ENCODE measurements around the gene DDX10. TPM values are rescaled to one million over a fixed set of nuclear protein-coding genes. Genes with fewer than 3 reads are reported as not detected.
A peak's percentile ranks its signal among the peaks of the same experiment; 100 is the strongest.

Gene DDX10
- total RNA-seq, 1 experiment from 2014 or later: 38.7 TPM

GRCh38 chr11:108824545-108824944 is 159.7 kb downstream of the DDX10 start:
- no peak overlapping the region for H3K4me3 ChIP-seq (ENCODE audit: insufficient read depth, low read depth, low read length)
- H3K27me3 ChIP-seq (ENCODE audit: control insufficient read depth, insufficient read depth, low read length): no peaks in the 10 kb centered on the region
- DNase-seq: no peak
- H3K36me3 ChIP-seq (replicated peaks; ENCODE audit: control insufficient read depth, insufficient read depth, low read length): no peaks in the 10 kb centered on the region

DNA sequence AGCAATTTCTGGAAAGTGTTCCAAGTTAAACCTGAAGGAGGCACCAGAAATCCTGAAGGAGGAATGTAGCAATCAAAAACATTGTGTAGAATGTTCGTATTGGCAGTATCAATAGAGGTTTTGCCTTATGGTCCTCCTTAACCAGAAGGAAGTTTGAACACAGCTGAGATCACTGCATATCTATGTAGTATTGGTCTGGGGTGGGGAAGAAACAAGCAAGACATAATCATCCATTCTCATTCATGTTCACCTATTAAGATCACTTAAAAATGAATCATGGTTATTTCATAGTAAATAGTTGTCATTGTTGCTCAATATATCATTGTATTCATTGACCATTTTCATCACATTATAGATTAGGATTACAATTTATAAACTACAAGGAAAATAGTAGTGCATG is 160.5 kb downstream of the DDX10 start:
- Histone ChIP-seq H3K36me3 (replicated peaks; ENCODE audit: control insufficient read depth, insufficient read depth, low read length) (no peaks in the 10 kb centered on the region), H3K4me3 (ENCODE audit: insufficient read depth, low read depth, low read length) (no peak overlapping the region), H3K27me3 (ENCODE audit: control insufficient read depth, insufficient read depth, low read length) (no peaks in the 10 kb centered on the region)
- no peak for DNase-seq

- no peak overlapping the region for H3K4me3 ChIP-seq (ENCODE audit: insufficient read depth, low read depth, low read length)
These were observed 161.3 kb downstream of the DDX10 start for GRCh38 chr11:108826136-108826535.

GRCh38 chr11:108835624-108836023 is 170.8 kb downstream of the DDX10 start:
- no peaks in the 10 kb centered on the region for H3K27me3 ChIP-seq (ENCODE audit: control insufficient read depth, insufficient read depth, low read length)
- no peaks in the 10 kb centered on the region for H3K36me3 ChIP-seq (replicated peaks; ENCODE audit: control insufficient read depth, insufficient read depth, low read length)
- peak; percentile 14 for DNase-seq
- no peak overlapping the region for H3K4me3 ChIP-seq (ENCODE audit: insufficient read depth, low read depth, low read length)

More at GRCh38 chr11:108826136-108826535, 161.3 kb downstream of the DDX10 start:
- no peaks in the 10 kb centered on the region for H3K36me3 ChIP-seq (replicated peaks; ENCODE audit: control insufficient read depth, insufficient read depth, low read length)
- DNase-seq: no peak
- H3K27me3 ChIP-seq (ENCODE audit: control insufficient read depth, insufficient read depth, low read length): no peaks in the 10 kb centered on the region

DNA sequence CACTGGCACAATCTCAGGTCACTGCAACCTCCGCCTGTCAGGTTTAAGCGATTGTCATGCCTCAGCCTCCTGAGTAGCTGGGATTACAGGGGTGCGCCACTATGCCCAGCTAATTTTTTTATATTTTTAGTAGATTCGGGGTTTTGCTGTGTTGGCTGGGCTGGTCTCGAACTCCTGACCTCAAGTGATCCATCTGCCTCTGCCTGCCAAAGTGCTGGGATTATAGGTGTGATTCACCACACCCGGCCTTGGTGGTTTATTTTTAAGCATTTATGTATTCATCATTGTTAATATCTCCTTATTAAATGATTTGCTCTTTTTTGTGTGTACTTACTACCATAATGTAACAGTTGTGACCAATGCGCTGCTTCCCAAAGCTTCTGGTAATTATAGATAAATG is 171.7 kb downstream of the DDX10 start:
- no peak overlapping the region for H3K4me3 ChIP-seq (ENCODE audit: insufficient read depth, low read depth, low read length)
- H3K36me3 ChIP-seq (replicated peaks; ENCODE audit: control insufficient read depth, insufficient read depth, low read length): no peaks in the 10 kb centered on the region
- no peaks in the 10 kb centered on the region for H3K27me3 ChIP-seq (ENCODE audit: control insufficient read depth, insufficient read depth, low read length)
- DNase-seq: no peak

DNA sequence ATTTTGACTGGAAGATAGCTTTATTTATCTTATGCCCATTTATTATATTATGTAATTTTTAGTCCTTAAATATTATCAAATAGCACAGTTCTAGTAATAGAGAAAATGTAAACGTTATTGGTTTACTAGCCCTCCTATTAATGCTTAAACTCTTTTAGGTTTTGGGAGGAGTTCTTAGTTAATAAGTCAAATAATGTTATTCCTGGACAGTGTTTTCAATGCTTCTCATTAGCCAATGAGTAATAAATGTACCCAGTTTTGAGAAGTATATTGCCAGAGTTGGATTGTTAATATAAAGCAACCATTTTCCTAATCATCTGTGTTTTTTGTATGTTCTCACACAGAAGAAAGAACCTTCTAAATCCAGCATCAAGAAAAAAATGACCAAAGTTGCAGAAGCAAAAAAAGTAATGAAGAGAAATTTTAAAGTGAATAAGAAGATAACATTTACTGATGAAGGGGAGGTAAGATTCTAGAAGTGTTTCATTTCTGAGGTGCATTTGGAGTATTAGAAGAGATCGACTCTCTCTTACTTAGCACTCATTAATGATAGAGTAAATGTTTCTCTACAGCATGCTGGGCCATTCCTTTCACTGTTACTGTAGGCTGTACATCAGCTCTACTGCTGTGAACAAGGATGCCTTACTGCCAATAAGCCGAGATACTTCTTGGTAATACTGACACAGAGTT is 173.4 kb downstream of the DDX10 start:
- no peaks in the 10 kb centered on the region for H3K27me3 ChIP-seq (ENCODE audit: control insufficient read depth, insufficient read depth, low read length)
- no peak overlapping the region for H3K4me3 ChIP-seq (ENCODE audit: insufficient read depth, low read depth, low read length)
- H3K36me3 ChIP-seq (replicated peaks; ENCODE audit: control insufficient read depth, insufficient read depth, low read length): no peaks in the 10 kb centered on the region
- no peak for DNase-seq

GRCh38 chr11:108838792-108839105 is 173.9 kb downstream of the DDX10 start:
- no peak for DNase-seq
- no peak overlapping the region for H3K4me3 ChIP-seq (ENCODE audit: insufficient read depth, low read depth, low read length)
- H3K27me3 ChIP-seq (ENCODE audit: control insufficient read depth, insufficient read depth, low read length): no peaks in the 10 kb centered on the region

GRCh38 chr11:108846009-108846408 is 181.1 kb downstream of the DDX10 start:
- H3K27me3 ChIP-seq (ENCODE audit: control insufficient read depth, insufficient read depth, low read length): no peaks in the 10 kb centered on the region
- no peaks in the 10 kb centered on the region for H3K36me3 ChIP-seq (replicated peaks; ENCODE audit: control insufficient read depth, insufficient read depth, low read length)
- H3K4me3 ChIP-seq (ENCODE audit: insufficient read depth, low read depth, low read length): no peak overlapping the region
- no peak for DNase-seq

More at GRCh38 chr11:108838792-108839105, 173.9 kb downstream of the DDX10 start:
- H3K36me3 ChIP-seq (replicated peaks; ENCODE audit: control insufficient read depth, insufficient read depth, low read length): no peaks in the 10 kb centered on the region

DNA sequence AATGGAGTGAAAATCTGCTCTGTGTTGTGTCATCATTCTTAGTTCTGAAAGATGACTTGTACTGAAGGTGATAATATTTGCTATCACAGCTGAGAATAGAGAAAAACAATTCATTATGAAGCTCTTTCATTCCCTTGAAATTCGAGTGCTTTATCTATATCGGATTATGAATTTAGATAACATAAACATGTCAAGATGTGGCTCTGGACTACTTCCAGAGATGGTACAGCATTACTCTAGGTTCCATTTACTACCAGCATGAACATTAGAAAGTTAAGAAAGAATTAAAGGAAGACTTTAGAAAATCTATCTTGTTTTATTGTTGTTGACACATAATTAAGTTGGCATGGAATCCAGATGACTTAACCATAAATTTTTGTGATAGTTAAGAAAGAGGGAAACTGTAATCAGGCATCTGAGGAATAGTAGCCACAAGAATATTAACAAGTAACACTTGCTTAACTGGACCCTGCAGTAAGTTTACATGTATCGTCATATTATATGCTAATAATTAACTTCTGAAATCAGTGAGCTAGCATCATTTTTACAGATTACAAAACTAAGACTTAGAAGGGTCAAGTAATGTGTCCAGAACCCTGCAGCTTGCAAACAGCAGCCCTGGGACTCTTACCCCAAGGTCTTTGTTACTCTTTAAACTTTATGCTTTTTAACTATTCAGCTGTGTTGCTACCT is 182.6 kb downstream of the DDX10 start:
- H3K4me3 ChIP-seq (ENCODE audit: insufficient read depth, low read depth, low read length): no peak overlapping the region
- DNase-seq: no peak

GRCh38 chr11:108851781-108852180 is 186.9 kb downstream of the DDX10 start:
- no peaks in the 10 kb centered on the region for H3K27me3 ChIP-seq (ENCODE audit: control insufficient read depth, insufficient read depth, low read length)
- no peaks in the 10 kb centered on the region for H3K36me3 ChIP-seq (replicated peaks; ENCODE audit: control insufficient read depth, insufficient read depth, low read length)
- DNase-seq: no peak
- H3K4me3 ChIP-seq (ENCODE audit: insufficient read depth, low read depth, low read length): no peak overlapping the region

More for the DNA sequence above, 182.6 kb downstream of the DDX10 start:
- Histone ChIP-seq H3K27me3 (ENCODE audit: control insufficient read depth, insufficient read depth, low read length) (no peaks in the 10 kb centered on the region), H3K36me3 (replicated peaks; ENCODE audit: control insufficient read depth, insufficient read depth, low read length) (no peaks in the 10 kb centered on the region)

DNA sequence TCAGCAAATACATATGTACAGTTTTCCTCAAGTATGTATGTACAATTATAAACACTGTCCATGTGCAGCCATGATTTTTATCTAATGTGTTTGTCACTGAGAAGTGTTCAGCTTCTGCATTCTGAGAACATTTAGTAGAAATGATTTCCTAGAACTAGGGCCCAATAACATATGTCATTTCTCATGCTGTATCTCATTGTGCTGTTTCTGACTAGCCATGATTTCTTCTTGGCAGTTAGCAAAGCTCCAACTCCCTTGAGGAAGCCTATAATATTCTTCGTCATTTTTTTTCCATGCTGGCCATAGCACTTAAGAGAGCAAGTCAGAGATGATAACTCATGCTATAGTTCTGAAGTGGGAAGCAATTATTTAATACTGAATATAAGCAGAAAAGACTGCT is 187.8 kb downstream of the DDX10 start:
- Histone ChIP-seq H3K27me3 (ENCODE audit: control insufficient read depth, insufficient read depth, low read length) (no peaks in the 10 kb centered on the region), H3K36me3 (replicated peaks; ENCODE audit: control insufficient read depth, insufficient read depth, low read length) (no peaks in the 10 kb centered on the region), H3K4me3 (ENCODE audit: insufficient read depth, low read depth, low read length) (no peak overlapping the region)
- no peak for DNase-seq

DNA sequence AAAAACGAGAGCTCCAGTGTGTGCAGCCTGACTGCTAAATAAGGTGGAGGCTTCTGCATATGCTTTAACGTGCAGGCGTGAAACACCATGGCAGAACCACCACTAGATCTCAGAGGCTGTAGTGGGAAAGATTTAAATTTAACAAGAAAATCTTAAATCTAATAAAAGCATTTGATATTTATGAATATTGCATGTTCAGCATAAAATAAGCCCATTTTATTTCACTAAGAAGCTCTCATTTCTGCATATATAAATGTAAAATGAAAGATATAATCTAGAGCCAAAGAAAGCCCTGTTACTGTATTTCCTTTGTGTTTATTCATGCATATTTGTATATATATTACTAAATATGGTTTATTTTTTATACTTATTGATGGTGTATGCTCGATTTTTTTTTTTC is 188.3 kb downstream of the DDX10 start:
- DNase-seq: no peak
- Histone ChIP-seq H3K27me3 (ENCODE audit: control insufficient read depth, insufficient read depth, low read length) (no peaks in the 10 kb centered on the region), H3K36me3 (replicated peaks; ENCODE audit: control insufficient read depth, insufficient read depth, low read length) (no peaks in the 10 kb centered on the region), H3K4me3 (ENCODE audit: insufficient read depth, low read depth, low read length) (no peak overlapping the region)

GRCh38 chr11:108853864-108854263 is 189.0 kb downstream of the DDX10 start:
- Histone ChIP-seq H3K27me3 (ENCODE audit: control insufficient read depth, insufficient read depth, low read length) (no peaks in the 10 kb centered on the region), H3K4me3 (ENCODE audit: insufficient read depth, low read depth, low read length) (no peak overlapping the region), H3K36me3 (replicated peaks; ENCODE audit: control insufficient read depth, insufficient read depth, low read length) (no peaks in the 10 kb centered on the region)
- DNase-seq: no peak

DNA sequence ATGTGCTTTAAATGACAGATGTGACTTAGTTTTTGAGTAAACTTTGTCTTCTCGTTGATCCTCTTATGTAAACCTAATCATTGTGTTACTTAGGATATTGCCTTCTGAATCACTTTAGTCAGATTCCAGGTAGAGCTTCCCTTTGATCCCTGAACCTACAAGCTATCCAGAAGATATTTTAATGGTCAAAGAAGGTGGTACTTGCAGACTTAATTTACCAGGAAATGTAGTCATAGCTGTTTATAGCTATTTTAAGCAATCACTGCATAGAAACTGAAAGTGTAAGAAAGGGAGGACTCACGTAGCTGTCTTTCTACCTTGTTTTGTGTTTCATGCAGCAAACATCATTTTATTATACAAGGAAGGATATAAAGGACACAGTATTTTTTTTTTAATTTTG is 189.5 kb downstream of the DDX10 start:
- Histone ChIP-seq H3K4me3 (ENCODE audit: insufficient read depth, low read depth, low read length) (no peak overlapping the region), H3K27me3 (ENCODE audit: control insufficient read depth, insufficient read depth, low read length) (no peaks in the 10 kb centered on the region), H3K36me3 (replicated peaks; ENCODE audit: control insufficient read depth, insufficient read depth, low read length) (no peaks in the 10 kb centered on the region)
- DNase-seq: no peak

DNA sequence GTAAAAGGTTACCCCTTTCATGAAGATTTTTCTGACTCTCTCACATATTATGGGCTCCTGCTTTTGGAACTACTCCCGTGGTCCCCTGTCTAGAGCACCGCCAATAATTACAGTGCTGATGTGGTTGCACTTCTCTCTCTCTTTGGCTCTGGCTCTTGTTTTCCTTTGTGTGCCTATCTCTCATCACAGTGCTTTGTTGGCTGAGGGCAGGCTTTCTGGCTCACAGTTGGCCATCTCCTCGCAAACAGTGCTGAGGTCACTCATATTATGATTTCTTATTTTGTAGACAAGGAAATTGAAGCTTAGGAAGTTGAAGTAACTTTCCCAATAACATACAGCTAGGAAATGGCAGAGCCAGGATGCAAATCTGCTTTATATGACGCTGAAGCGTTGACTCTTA is 192.5 kb downstream of the DDX10 start:
- Histone ChIP-seq H3K4me3 (ENCODE audit: insufficient read depth, low read depth, low read length) (no peak overlapping the region), H3K36me3 (replicated peaks; ENCODE audit: control insufficient read depth, insufficient read depth, low read length) (no peaks in the 10 kb centered on the region), H3K27me3 (ENCODE audit: control insufficient read depth, insufficient read depth, low read length) (no peaks in the 10 kb centered on the region)
- DNase-seq: no peak
